PC-9 (cell line): ENCODE data around the gene PLD6. TPM values are rescaled to one million over a fixed set of nuclear protein-coding genes. Genes with fewer than 3 reads are reported as not detected.

Experiments
- BruUV-seq: library from RNA; stranded (reverse); fragments of 400-500 nt; replicated peaks from 2 replicates; lab custom pipeline; 2021; lab: Mats Ljungman, UMichigan
- CTCF ChIA-PET: fragments of 300-600 bp; sonication (Branson Sonifier 250); formaldehyde crosslinking; loops from one replicate; lab custom pipeline; 2022; ENCODE audit warnings: antibody characterized with exemption; lab: Charles Lee
- POLR2A ChIA-PET: fragments of 300-600 bp; sonication (Branson Sonifier 250); formaldehyde crosslinking; loops from one replicate; lab custom pipeline; 2022; ENCODE audit warnings: antibody characterized with exemption; ENCODE audit not compliant: unreplicated experiment; lab: Charles Lee
- DNase-seq, 2 experiments: peaks; one replicate each; pipeline versions ENCODE4 v3.0.0 to v3.0.0-alpha.2; 2015 to 2022; ENCODE audit warnings: mixed read lengths in 1 of 2
- H2AFZ ChIP-seq: fragments of 200-600 bp; sonication (generic); 2 replicates; pipeline ENCODE4 v1.8.1; 2017; ENCODE audit warnings: antibody characterized with exemption
- H3F3A ChIP-seq: fragments of 200-600 bp; sonication (generic); 2 replicates; pipeline ENCODE4 v1.8.1; 2017; ENCODE audit warnings: antibody characterized with exemption, mild to moderate bottlenecking, low read depth; ENCODE audit not compliant: insufficient read depth
- H3K27ac ChIP-seq: fragments of 200-600 bp; sonication (generic); 2 replicates; pipeline ENCODE4 v1.6.1; 2016; ENCODE audit warnings: mixed run types
- H3K27me3 ChIP-seq: fragments of 200-600 bp; sonication (generic); 2 replicates; pipeline ENCODE4 v1.6.1; 2016; ENCODE audit warnings: low read depth, mixed run types; ENCODE audit not compliant: insufficient read depth
- H3K36me3 ChIP-seq: fragments of 200-600 bp; sonication (generic); 2 replicates; pipeline ENCODE4 v1.6.1; 2016; ENCODE audit warnings: low read depth, mixed run types
- H3K4me1 ChIP-seq: fragments of 200-600 bp; sonication (generic); replicated peaks from 2 replicates; pipeline ENCODE4 v1.6.1; 2016; ENCODE audit warnings: mixed run types; ENCODE audit not compliant: insufficient read depth
- H3K4me2 ChIP-seq: fragments of 200-600 bp; sonication (generic); 2 replicates; pipeline ENCODE4 v1.6.1; 2017; ENCODE audit warnings: mixed run types
- H3K4me3 ChIP-seq: fragments of 200-600 bp; sonication (generic); 2 replicates; pipeline ENCODE4 v1.6.1; 2016; ENCODE audit warnings: mixed run types
- H3K79me2 ChIP-seq: fragments of 200-600 bp; sonication (generic); 2 replicates; pipeline ENCODE4 v1.6.1; 2017; ENCODE audit warnings: low read depth, mixed run types
- H3K9me2 ChIP-seq: fragments of 200-600 bp; sonication (generic); 2 replicates; pipeline ENCODE4 v1.8.1; 2017; ENCODE audit warnings: mild to moderate bottlenecking; ENCODE audit not compliant: insufficient read depth
- H3K9me3 ChIP-seq: fragments of 200-600 bp; sonication (generic); 2 replicates; pipeline ENCODE4 v1.8.1; 2016; ENCODE audit warnings: low read depth; ENCODE audit not compliant: insufficient read depth
- H4K20me1 ChIP-seq: fragments of 200-600 bp; sonication (generic); 2 replicates; pipeline ENCODE4 v1.8.1; 2017; ENCODE audit not compliant: insufficient read depth
- EZH2 ChIP-seq: fragments of 200-600 bp; sonication (generic); IDR thresholded peaks from 2 replicates; pipeline ENCODE4 v1.8.0; 2017; ENCODE audit warnings: antibody characterized with exemption, low read depth
- intact Hi-C: fragments of 100-400 bp; cut with micrococcal nuclease; formaldehyde crosslinking; loops from one replicate; pipeline ENCODE4 v1.10.0; 2022; ENCODE audit not compliant: unreplicated experiment
- total RNA-seq: library from RNA; stranded (reverse); gene quantifications from 2 replicates; pipeline ENCODE4 v1.2.3, GENCODE V29; 2021
- TF ChIP-seq, protein P1 (sequence below): fragments of 200-600 bp; sonication (generic); conservative IDR thresholded peaks from 2 replicates; pipeline ENCODE4 v1.6.1; 2017; ENCODE audit warnings: mixed run types, antibody characterized with exemption, mild to moderate bottlenecking, moderate library complexity

PLD6 gene
- total RNA-seq, 1 experiment from 2014 or later = 4.1 TPM

GRCh38 chr17:17167356-17167755, 38.8 kb downstream of the PLD6 start:
- DNase-seq = no peak
- no peak overlapping the region for H3K4me2 ChIP-seq
- H3K27ac ChIP-seq = no peak overlapping the region
- H4K20me1 ChIP-seq = peaks cover 71% of the 10 kb centered on the region
- H3K36me3 ChIP-seq = peaks cover 60% of the 10 kb centered on the region
- H3K9me3 ChIP-seq = no peaks in the 10 kb centered on the region
- CTCF ChIA-PET = no interaction called here
- intact Hi-C loops = no loop called here
- no peaks in the 10 kb centered on the region for H3K27me3 ChIP-seq
- H3F3A ChIP-seq = peaks cover 57% of the 10 kb centered on the region
- POLR2A ChIA-PET = interaction anchor here (0.6 kb wide), 1 partner anchor 17 kb away, joined by 4 read pairs; no protein-coding TSS in a partner anchor
- H3K9me2 ChIP-seq = no peaks in the 10 kb centered on the region
- no TSS peak for BruUV-seq
- 0 out of 2 replicates have a peak, but pooled peaks cover 5% of the 10 kb centered on the region for H3K79me2 ChIP-seq
- H3K4me1 ChIP-seq = no peaks in the 10 kb centered on the region
- H2AFZ ChIP-seq = no peak overlapping the region
- no peak for TF ChIP-seq EZH2
- TF ChIP-seq, protein P1, sequence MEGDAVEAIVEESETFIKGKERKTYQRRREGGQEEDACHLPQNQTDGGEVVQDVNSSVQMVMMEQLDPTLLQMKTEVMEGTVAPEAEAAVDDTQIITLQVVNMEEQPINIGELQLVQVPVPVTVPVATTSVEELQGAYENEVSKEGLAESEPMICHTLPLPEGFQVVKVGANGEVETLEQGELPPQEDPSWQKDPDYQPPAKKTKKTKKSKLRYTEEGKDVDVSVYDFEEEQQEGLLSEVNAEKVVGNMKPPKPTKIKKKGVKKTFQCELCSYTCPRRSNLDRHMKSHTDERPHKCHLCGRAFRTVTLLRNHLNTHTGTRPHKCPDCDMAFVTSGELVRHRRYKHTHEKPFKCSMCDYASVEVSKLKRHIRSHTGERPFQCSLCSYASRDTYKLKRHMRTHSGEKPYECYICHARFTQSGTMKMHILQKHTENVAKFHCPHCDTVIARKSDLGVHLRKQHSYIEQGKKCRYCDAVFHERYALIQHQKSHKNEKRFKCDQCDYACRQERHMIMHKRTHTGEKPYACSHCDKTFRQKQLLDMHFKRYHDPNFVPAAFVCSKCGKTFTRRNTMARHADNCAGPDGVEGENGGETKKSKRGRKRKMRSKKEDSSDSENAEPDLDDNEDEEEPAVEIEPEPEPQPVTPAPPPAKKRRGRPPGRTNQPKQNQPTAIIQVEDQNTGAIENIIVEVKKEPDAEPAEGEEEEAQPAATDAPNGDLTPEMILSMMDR = no peak
- H3K4me3 ChIP-seq = no peak overlapping the region

DNA sequence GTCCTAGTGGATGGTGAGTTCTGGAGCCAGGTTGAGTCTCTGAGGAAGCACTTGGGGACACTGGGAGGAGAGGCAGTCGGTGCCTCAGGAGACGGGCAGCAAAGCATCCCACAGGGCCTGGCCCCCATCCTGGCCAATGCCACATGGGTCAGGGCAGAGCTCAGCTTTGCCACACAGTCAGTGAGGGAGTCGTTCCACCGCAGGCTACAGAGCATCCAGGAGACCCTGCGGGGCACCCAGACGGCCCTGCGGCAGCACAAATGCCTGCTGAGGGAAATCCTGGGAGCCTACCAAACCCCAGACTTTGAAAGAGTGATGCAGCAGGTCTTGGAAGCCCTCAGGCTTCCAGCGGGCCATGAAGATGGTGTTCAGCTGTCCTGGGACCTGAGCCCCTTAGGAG, 39.7 kb downstream of the PLD6 start:
- peaks cover 56% of the 10 kb centered on the region for H3F3A ChIP-seq
- H3K36me3 ChIP-seq = peaks cover 61% of the 10 kb centered on the region
- ChIA-PET CTCF (no interaction called here), POLR2A (no interaction called here)
- no peak for DNase-seq
- H3K4me1 ChIP-seq = no peaks in the 10 kb centered on the region
- H3K27ac ChIP-seq = no peak overlapping the region
- H4K20me1 ChIP-seq = peaks cover 74% of the 10 kb centered on the region
- TF ChIP-seq EZH2 = no peak
- TF ChIP-seq, protein P1 = no peak
- BruUV-seq = no TSS peak
- intact Hi-C loops = no loop called here
- H3K9me2 ChIP-seq = no peaks in the 10 kb centered on the region
- no peak overlapping the region for H2AFZ ChIP-seq
- 0 out of 2 replicates have a peak, but pooled peaks cover 5% of the 10 kb centered on the region for H3K79me2 ChIP-seq
- no peak overlapping the region for H3K4me2 ChIP-seq
- no peaks in the 10 kb centered on the region for H3K27me3 ChIP-seq
- H3K4me3 ChIP-seq = no peak overlapping the region
- H3K9me3 ChIP-seq = no peaks in the 10 kb centered on the region

- Histone ChIP-seq H4K20me1 (peaks cover 81% of the 10 kb centered on the region), H3K4me2 (no peak overlapping the region), H3K4me3 (no peak overlapping the region), H3K36me3 (peaks cover 68% of the 10 kb centered on the region), H3K27me3 (no peaks in the 10 kb centered on the region), H3K79me2 (0 out of 2 replicates have a peak, but pooled peaks cover 5% of the 10 kb centered on the region), H3F3A (peaks cover 57% of the 10 kb centered on the region), H3K4me1 (no peaks in the 10 kb centered on the region), H3K27ac (no peak overlapping the region), H3K9me2 (no peaks in the 10 kb centered on the region), H3K9me3 (no peaks in the 10 kb centered on the region), H2AFZ (no peak overlapping the region)
- intact Hi-C loops = no loop called here
- BruUV-seq = no TSS peak
- ChIA-PET CTCF (no interaction called here), POLR2A (no interaction called here)
- TF ChIP-seq EZH2 = no peak
- TF ChIP-seq, protein P1 = no peak
- no peak for DNase-seq
These were observed 40.3 kb downstream of the PLD6 start for GRCh38 chr17:17165666-17166308.
